ENCODE results near the gene HOMEZ.

The HOMEZ gene

DNA sequence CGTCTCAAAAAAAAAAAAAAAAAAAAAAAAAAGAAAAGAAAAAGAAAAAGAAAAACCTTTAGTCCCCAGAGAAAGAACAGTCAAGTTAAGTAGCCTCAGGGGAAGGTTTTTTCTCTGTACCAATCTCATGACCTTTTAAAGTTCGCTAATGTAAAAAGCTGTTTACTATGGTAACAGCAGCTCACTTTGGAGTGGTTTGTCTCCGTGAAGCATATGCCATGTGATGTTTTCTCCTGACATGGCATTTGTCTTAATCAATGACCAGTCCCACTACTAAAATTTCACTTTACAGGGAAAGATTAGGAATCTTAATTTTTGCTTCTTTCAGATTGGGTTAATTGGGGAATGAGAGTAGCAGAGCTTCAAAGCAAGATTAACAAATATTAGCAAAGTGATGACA is 43.9 kb downstream of the HOMEZ start:
- TF ChIP-seq SIN3A (IDR thresholded peaks at IDR 0.05; ENCODE audit: borderline replicate concordance, insufficient read depth, low read length): no peak
- TF ChIP-seq, protein P1, sequence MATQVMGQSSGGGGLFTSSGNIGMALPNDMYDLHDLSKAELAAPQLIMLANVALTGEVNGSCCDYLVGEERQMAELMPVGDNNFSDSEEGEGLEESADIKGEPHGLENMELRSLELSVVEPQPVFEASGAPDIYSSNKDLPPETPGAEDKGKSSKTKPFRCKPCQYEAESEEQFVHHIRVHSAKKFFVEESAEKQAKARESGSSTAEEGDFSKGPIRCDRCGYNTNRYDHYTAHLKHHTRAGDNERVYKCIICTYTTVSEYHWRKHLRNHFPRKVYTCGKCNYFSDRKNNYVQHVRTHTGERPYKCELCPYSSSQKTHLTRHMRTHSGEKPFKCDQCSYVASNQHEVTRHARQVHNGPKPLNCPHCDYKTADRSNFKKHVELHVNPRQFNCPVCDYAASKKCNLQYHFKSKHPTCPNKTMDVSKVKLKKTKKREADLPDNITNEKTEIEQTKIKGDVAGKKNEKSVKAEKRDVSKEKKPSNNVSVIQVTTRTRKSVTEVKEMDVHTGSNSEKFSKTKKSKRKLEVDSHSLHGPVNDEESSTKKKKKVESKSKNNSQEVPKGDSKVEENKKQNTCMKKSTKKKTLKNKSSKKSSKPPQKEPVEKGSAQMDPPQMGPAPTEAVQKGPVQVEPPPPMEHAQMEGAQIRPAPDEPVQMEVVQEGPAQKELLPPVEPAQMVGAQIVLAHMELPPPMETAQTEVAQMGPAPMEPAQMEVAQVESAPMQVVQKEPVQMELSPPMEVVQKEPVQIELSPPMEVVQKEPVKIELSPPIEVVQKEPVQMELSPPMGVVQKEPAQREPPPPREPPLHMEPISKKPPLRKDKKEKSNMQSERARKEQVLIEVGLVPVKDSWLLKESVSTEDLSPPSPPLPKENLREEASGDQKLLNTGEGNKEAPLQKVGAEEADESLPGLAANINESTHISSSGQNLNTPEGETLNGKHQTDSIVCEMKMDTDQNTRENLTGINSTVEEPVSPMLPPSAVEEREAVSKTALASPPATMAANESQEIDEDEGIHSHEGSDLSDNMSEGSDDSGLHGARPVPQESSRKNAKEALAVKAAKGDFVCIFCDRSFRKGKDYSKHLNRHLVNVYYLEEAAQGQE (IDR thresholded peaks at IDR 0.05; ENCODE audit: insufficient read depth in 1 of 2, low read depth in 2 of 2, low read length in 2 of 2): no peak
- no peak for TF ChIP-seq FOXP2 (optimal IDR thresholded peaks at IDR 0.05; ENCODE audit: borderline replicate concordance, extremely low read depth, extremely low read length, insufficient read depth)
- TF ChIP-seq TAF1 (IDR thresholded peaks at IDR 0.05; ENCODE audit: borderline replicate concordance, insufficient read depth, low read length): no peak
- TF ChIP-seq POLR2AphosphoS5 (IDR thresholded peaks at IDR 0.05; ENCODE audit: low read depth, low read length): no peak

DNA sequence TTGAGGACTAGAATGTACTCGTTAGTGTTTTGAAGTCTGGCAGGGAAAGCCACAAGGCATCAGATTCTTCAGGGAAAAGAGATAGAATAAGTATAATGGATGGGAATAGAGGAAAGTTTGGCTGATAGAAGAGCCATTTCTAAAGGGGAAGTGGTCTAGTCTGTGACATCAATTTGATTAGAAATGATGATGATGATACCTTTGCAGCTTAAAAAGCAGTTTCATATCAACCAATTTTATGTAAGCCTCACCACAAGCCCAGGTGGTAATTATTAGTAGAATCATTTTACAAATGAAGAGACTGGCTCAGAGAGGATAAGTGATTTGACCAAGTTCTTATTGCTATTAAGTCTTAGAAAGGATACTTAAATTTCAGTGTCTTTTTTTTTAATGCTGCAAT is 45.3 kb downstream of the HOMEZ start:
- no peak for TF ChIP-seq POLR2AphosphoS5 (IDR thresholded peaks at IDR 0.05; ENCODE audit: low read depth, low read length)
- TF ChIP-seq SIN3A (IDR thresholded peaks at IDR 0.05; ENCODE audit: borderline replicate concordance, insufficient read depth, low read length): no peak
- no peak for TF ChIP-seq TAF1 (IDR thresholded peaks at IDR 0.05; ENCODE audit: borderline replicate concordance, insufficient read depth, low read length)
- no peak for TF ChIP-seq FOXP2 (optimal IDR thresholded peaks at IDR 0.05; ENCODE audit: borderline replicate concordance, extremely low read depth, extremely low read length, insufficient read depth)
- TF ChIP-seq, protein P1 (IDR thresholded peaks at IDR 0.05; ENCODE audit: insufficient read depth in 1 of 2, low read depth in 2 of 2, low read length in 2 of 2): no peak

- TF ChIP-seq TAF1 (IDR thresholded peaks at IDR 0.05; ENCODE audit: borderline replicate concordance, insufficient read depth, low read length) (no peak), SIN3A (IDR thresholded peaks at IDR 0.05; ENCODE audit: borderline replicate concordance, insufficient read depth, low read length) (no peak)
Measured at GRCh38 chr14:23237772-23238594, 47.9 kb downstream of the HOMEZ start, which contains the start of gene RNF212B. TSS of gene RNF212B (plus strand) at chr14:23237936. CDS start at chr14:23240346, 2,410 bp downstream.

- TF ChIP-seq POLR2AphosphoS5 (IDR thresholded peaks at IDR 0.05; ENCODE audit: low read depth, low read length) (no peak), FOXP2 (optimal IDR thresholded peaks at IDR 0.05; ENCODE audit: borderline replicate concordance, extremely low read depth, extremely low read length, insufficient read depth) (no peak), TAF1 (IDR thresholded peaks at IDR 0.05; ENCODE audit: borderline replicate concordance, insufficient read depth, low read length) (no peak), SIN3A (IDR thresholded peaks at IDR 0.05; ENCODE audit: borderline replicate concordance, insufficient read depth, low read length) (no peak)
- TF ChIP-seq, protein P1 (IDR thresholded peaks at IDR 0.05; ENCODE audit: insufficient read depth in 1 of 2, low read depth in 2 of 2, low read length in 2 of 2): no peak
Measured at GRCh38 chr14:23228812-23229211, 57.1 kb downstream of the HOMEZ start.

- no peak for TF ChIP-seq POLR2AphosphoS5 (IDR thresholded peaks at IDR 0.05; ENCODE audit: low read depth, low read length)
- TF ChIP-seq, protein P1 (IDR thresholded peaks at IDR 0.05; ENCODE audit: insufficient read depth in 1 of 2, low read depth in 2 of 2, low read length in 2 of 2): no peak
- no peak for TF ChIP-seq TAF1 (IDR thresholded peaks at IDR 0.05; ENCODE audit: borderline replicate concordance, insufficient read depth, low read length)
- no peak for TF ChIP-seq FOXP2 (optimal IDR thresholded peaks at IDR 0.05; ENCODE audit: borderline replicate concordance, extremely low read depth, extremely low read length, insufficient read depth)
Measured at GRCh38 chr14:23227566-23227965, 58.4 kb downstream of the HOMEZ start.

Data from PFSK-1 (cell line).